ENCODE results near the gene AFP. TPM values are rescaled to one million over a fixed set of nuclear protein-coding genes. Genes with fewer than 3 reads are reported as not detected.
A peak's percentile ranks its signal among the peaks of the same experiment; 100 is the strongest.

AFP gene
- total and polyA plus RNA-seq, 2 of the 13 experiments (the other 11 are each of a cell fraction or from before 2014, with no cell fraction given): 9,434 to 13,105 TPM

DNA sequence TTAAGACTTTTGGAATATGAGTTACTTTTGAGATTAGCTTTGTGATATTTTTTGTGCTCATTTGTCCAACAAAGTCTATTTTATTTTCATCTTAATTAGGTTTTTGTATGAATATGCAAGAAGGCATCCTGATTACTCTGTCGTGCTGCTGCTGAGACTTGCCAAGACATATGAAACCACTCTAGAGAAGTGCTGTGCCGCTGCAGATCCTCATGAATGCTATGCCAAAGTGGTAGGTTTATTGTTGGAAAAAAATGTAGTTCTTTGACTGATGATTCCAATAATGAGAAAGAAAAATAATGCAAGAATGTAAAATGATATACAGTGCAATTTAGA is 21.1 kb upstream of the AFP start (continued):
- TF ChIP-seq ZMYM4 (CRISPR knock-in tag; IDR thresholded peaks at IDR 0.05) (no peak), NFIB (CRISPR knock-in tag; IDR thresholded peaks at IDR 0.05; ENCODE audit: borderline replicate concordance) (no peak), HOMEZ (CRISPR knock-in tag; IDR thresholded peaks at IDR 0.05; ENCODE audit: low read depth) (no peak), SIN3A (IDR thresholded peaks at IDR 0.05; ENCODE audit: borderline replicate concordance, low read depth, low read length) (no peak), CC2D1A (CRISPR knock-in tag; IDR thresholded peaks at IDR 0.05) (no peak), TOE1 (CRISPR knock-in tag; IDR thresholded peaks at IDR 0.05) (0 out of 2 replicates have a peak, but pooled peaks have one; percentile 13), ZNF562 (CRISPR knock-in tag; IDR thresholded peaks at IDR 0.05; ENCODE audit: borderline replicate concordance) (no peak), SATB2 (CRISPR knock-in tag; IDR thresholded peaks at IDR 0.05) (no peak), TRIM24 (CRISPR knock-in tag; IDR thresholded peaks at IDR 0.05) (no peak), NR2F1 (CRISPR knock-in tag; IDR thresholded peaks at IDR 0.05) (no peak), AFF4 (CRISPR knock-in tag; IDR thresholded peaks at IDR 0.05) (no peak), RBAK (CRISPR knock-in tag; IDR thresholded peaks at IDR 0.05) (no peak), PITX1 (CRISPR knock-in tag; IDR thresholded peaks at IDR 0.05) (no peak), ZNF432 (CRISPR knock-in tag; IDR thresholded peaks at IDR 0.05; ENCODE audit: borderline replicate concordance) (no peak), MAZ (IDR thresholded peaks at IDR 0.05; ENCODE audit: borderline replicate concordance, low read depth, low read length) (no peak), MAZ (CRISPR knock-in tag; IDR thresholded peaks at IDR 0.05; ENCODE audit: low read depth) (0 out of 2 replicates have a peak, but pooled peaks have one; percentile 6)
- TF ChIP-seq, protein P1, sequence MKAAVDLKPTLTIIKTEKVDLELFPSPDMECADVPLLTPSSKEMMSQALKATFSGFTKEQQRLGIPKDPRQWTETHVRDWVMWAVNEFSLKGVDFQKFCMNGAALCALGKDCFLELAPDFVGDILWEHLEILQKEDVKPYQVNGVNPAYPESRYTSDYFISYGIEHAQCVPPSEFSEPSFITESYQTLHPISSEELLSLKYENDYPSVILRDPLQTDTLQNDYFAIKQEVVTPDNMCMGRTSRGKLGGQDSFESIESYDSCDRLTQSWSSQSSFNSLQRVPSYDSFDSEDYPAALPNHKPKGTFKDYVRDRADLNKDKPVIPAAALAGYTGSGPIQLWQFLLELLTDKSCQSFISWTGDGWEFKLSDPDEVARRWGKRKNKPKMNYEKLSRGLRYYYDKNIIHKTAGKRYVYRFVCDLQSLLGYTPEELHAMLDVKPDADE (CRISPR knock-in tag; IDR thresholded peaks at IDR 0.05): no peak
- TF ChIP-seq, protein P2, sequence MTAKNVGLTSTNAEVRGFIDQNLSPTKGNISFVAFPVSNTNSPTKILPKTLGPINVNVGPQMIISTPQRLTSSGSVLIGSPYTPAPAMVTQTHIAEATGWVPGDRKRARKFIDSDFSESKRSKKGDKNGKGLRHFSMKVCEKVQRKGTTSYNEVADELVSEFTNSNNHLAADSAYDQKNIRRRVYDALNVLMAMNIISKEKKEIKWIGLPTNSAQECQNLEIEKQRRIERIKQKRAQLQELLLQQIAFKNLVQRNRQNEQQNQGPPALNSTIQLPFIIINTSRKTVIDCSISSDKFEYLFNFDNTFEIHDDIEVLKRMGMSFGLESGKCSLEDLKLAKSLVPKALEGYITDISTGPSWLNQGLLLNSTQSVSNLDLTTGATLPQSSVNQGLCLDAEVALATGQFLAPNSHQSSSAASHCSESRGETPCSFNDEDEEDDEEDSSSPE (CRISPR knock-in tag; IDR thresholded peaks at IDR 0.05): no peak
- TF ChIP-seq, protein P3, sequence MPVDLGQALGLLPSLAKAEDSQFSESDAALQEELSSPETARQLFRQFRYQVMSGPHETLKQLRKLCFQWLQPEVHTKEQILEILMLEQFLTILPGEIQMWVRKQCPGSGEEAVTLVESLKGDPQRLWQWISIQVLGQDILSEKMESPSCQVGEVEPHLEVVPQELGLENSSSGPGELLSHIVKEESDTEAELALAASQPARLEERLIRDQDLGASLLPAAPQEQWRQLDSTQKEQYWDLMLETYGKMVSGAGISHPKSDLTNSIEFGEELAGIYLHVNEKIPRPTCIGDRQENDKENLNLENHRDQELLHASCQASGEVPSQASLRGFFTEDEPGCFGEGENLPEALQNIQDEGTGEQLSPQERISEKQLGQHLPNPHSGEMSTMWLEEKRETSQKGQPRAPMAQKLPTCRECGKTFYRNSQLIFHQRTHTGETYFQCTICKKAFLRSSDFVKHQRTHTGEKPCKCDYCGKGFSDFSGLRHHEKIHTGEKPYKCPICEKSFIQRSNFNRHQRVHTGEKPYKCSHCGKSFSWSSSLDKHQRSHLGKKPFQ (CRISPR knock-in tag; IDR thresholded peaks at IDR 0.05; ENCODE audit: insufficient replicate concordance): no peak
- TF ChIP-seq, protein P4, sequence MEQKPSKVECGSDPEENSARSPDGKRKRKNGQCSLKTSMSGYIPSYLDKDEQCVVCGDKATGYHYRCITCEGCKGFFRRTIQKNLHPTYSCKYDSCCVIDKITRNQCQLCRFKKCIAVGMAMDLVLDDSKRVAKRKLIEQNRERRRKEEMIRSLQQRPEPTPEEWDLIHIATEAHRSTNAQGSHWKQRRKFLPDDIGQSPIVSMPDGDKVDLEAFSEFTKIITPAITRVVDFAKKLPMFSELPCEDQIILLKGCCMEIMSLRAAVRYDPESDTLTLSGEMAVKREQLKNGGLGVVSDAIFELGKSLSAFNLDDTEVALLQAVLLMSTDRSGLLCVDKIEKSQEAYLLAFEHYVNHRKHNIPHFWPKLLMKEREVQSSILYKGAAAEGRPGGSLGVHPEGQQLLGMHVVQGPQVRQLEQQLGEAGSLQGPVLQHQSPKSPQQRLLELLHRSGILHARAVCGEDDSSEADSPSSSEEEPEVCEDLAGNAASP (CRISPR knock-in tag; IDR thresholded peaks at IDR 0.05; ENCODE audit: borderline replicate concordance): no peak
